GM12874 (cell line): ENCODE results near the gene CPM.

Source experiments
- TF ChIP-seq, protein P1 (sequence below): IDR thresholded peaks from 2 replicates; pipeline ENCODE4 v1.5.1; 2011; ENCODE audit warnings: low read depth, mild to moderate bottlenecking, control low read depth, low read length, moderate library complexity; ENCODE audit not compliant: insufficient read depth

CPM gene

DNA sequence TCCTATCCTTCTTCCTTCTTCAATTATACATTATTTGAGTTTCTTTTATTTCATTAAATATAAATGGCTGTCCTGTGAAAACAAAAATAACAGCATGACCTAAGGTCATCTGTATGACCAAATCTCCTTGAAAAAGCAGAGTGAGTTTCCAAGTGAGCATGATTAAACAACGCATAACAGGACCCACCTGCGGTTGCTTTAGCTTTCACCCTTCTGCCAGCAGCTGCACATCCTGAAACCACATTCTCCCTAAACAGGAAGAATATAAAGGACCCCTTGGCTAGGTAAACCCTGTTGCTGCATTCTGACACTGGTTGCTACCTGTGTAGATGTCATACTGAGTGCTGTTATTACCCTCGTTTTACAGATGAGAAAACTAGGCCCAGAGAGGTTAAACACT, 42.8 kb upstream of the CPM start:
- TF ChIP-seq, protein P1, sequence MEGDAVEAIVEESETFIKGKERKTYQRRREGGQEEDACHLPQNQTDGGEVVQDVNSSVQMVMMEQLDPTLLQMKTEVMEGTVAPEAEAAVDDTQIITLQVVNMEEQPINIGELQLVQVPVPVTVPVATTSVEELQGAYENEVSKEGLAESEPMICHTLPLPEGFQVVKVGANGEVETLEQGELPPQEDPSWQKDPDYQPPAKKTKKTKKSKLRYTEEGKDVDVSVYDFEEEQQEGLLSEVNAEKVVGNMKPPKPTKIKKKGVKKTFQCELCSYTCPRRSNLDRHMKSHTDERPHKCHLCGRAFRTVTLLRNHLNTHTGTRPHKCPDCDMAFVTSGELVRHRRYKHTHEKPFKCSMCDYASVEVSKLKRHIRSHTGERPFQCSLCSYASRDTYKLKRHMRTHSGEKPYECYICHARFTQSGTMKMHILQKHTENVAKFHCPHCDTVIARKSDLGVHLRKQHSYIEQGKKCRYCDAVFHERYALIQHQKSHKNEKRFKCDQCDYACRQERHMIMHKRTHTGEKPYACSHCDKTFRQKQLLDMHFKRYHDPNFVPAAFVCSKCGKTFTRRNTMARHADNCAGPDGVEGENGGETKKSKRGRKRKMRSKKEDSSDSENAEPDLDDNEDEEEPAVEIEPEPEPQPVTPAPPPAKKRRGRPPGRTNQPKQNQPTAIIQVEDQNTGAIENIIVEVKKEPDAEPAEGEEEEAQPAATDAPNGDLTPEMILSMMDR: no peak

DNA sequence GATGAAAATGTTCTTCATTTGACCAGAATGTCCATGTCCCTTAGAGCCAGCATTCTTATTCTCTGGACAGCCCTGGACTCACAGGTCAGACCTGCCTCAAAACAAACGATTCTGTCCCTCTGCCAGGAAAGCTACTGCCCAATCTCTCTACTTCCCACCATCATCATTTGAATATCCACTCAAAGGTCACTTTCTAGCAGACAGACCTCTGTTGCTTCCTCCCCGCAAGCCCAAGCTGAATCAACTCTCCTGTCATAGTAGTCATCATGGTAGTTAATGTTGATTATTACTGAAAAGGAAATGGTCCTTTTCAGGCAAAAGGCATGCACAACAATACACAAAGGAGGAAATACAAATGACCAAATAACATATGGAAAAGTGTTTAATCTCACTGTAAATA, 39.6 kb upstream of the CPM start:
- TF ChIP-seq, protein P1: no peak

DNA sequence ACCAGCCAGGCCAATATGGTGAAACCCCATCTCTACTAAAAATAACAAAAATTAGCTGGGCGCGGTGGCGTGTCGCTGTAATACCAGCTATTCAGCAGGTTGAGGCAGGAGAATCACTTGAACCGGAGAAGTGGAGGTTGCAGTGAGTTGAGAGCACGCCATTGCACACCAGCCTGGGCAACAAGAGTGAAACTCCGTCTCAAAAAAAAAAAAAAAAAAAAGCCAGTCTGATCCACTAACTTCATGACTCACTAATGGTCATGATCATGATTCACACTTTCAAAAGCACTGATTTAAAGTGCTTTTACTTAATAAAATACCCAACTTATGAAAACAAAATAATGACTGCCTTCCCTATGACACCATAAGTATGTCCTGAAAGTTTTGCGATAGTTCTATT, 38.4 kb upstream of the CPM start:
- TF ChIP-seq, protein P1: no peak

DNA sequence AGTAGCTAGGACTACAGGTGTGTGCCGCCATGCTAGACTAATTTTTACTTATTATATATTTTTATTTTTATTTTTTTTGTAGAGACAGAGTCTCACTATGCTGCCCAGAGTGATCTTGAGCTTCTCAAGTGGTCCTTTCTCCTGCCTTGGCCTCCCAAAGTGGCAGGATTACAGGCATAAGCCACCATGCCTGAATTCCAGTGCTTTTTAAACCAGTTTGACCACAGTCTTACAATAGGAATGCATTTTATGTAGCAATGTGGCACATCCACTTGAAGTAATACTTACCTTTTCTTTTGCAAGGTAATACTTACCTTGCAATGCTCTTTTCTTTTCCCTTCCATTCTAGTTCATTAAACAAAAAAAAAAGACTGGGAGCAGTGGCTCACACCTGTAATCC, 38.0 kb upstream of the CPM start:
- TF ChIP-seq, protein P1: no peak

DNA sequence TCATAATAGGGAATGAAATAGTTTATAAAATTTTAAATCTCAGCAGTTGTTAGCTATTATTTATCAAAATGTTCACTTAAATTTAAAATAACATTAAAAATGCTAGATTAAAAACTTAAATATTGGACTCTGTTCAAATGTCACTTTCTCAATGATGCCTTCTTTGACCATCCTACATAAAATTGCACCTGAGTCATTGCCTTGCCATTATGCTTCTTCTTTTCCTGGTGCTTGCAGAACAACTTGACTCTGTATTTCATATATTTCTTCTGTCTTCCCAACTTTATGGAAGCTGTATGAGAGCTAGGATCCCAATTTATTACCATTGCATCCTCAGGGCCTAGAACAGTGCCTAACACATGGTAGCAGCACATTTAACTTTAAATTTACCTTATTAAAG, 37.3 kb upstream of the CPM start:
- TF ChIP-seq, protein P1: no peak

DNA sequence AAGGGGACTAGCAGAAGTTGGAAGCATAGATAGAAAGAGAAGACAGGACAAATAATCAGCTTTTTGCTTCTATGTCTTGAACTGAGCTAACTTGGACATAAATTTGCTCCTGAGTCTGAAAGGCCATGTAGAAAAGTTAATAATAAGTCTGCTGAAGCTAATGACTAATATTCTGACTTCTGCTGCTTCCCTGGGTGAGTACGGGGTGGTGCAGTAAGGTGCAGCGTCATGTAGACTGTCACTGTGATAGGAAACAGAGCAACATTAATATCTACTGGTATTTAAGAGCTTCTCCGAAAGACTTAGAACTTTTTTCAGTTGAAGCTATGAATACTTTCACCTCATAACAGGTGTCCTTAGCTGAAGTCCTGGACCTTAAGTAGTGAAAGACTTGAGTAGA, 34.1 kb upstream of the CPM start:
- TF ChIP-seq, protein P1: no peak

DNA sequence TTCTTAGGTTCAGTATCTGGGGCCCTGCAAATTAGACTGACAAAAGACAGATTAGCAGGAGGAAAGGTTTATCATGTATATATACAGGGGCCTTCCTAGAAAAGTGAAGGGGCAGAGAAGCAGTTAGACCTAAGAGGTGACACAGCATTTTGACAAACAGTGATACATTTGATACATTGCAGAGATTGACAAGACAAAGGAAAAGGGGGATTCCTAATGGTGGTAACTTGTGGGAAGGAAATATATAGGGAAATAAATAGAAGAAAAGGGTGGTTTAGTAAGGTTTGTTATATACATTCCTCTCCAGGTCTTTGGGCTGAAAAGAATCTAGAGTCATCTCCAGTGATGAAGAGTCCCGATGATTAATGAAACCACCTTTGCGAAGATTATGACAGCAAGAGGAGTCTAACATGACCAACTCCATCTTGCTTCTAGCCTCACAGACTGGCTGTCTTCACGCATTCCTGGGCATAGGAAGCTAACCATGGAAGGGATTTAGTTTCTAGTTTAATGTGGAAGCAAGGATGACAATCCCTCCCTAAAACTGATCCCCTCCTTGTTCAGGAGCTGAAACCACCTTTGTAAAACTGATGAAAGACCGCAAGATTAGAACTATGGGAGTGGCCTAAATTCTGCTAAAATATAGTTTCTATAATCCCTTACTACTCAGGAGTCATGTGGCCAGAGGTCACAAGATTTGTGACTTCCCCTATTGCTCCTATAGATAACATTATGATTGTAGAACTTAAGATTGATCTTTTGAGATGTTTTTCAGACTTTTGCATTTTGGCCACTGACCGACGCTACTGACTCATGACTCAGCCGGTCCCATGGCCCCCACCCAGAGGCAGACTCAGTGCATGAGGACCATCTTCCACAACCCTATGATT, 31.1 kb upstream of the CPM start:
- TF ChIP-seq, protein P1: no peak
